NCI-H2227 treated with DMSO at 0.1 percent for 48 hours (cell line): ENCODE data around the gene CDH24.
"Not testable (repeated sequence)": the region's sequence is repeated elsewhere in the genome, so short reads cannot be mapped to it uniquely, and the experiment has no call there.

Source experiments
- DNase-seq: peaks from one replicate; lab custom pipeline; 2025; lab: John Stamatoyannopoulos, UW

Gene CDH24

GRCh38 chr14:23018107-23018506 lies 39.2 kb downstream of the CDH24 start:
- DNase-seq, result no peak

- DNase-seq, result no peak
These were observed 40.2 kb downstream of the CDH24 start for GRCh38 chr14:23017091-23017490.

DNA sequence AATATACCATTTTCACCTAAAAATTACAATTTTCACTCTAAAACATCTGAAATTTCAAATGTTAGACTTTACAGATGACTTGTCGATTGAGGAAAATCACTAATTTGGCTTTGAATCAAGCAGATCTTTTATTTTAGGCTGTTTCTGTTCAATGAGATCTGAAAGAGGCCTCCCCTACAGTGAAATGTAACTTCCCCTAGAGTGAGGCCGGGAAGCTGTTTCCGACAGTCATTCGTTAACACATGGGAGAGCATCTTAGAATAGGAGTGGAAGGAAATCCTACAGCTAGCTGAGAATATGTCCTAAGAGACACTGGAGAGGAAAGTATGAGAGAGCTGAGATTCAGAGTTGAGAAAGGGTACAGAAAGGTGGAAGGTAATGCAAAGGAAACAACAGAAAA lies 41.7 kb downstream of the CDH24 start:
- DNase-seq, result no peak

- DNase-seq, result not testable (repeated sequence)
These were observed 43.6 kb downstream of the CDH24 start for GRCh38 chr14:23013749-23014054.

DNA sequence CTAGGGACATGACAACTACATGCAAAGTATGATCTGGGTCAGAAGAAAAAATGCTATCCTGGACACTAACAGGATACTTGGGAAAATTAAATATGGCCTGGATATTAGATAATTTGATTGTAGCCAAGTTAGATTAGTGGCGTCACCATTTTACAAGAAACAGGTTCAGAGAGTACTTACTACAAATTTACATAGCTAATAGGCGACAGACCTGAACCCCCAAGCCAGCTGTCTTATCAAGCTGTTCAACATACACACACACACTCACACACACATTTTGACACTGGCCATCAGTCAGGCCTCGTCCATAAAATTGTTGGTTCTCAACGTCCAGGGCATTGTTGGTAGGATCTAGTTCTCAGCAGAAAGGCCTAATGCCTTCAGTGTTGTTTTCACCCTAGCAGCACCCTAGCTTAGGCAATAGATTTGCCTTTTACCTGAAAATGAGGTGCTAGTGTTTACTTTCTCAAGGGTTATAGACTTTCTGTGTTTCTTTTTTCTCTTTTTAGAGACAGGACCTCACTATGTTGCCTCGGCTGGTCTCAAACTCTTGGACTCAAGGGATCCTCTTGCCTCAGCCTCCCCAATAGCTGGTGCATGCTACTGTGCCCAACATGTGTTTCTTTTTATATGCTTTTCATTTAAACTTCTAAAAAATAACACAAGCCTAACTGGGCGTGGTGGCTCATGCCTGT lies 44.1 kb downstream of the CDH24 start:
- no peak for DNase-seq

GRCh38 chr14:23009939-23010726 lies 47.2 kb downstream of the CDH24 start, which contains the start of gene C14orf93:
C14orf93 (minus strand) TSS chr14:23010143; CDS start chr14:22999023, 11,120 bp downstream.
- DNase-seq, result peak; percentile 69

DNA sequence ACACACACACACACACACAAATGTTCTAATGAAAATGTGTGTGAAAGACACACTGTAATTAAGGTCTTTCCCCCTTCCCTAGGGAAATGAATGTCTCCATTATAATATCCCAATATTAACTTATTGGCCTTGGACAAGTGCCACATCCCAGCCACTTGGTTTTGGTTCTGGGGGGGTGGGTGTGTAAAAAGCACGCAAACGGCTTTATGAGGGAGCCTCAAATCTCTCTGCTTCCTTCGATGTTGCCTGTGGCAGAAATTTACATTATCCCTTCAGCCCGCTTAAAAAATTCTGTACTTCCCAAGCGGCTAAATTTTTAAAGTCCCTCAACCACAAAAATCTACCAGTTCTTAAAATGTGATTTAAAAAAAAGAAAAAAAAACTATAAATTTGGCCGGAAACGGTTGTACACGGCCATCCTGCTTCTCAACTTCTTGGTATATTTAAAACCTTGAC lies 47.8 kb downstream of the CDH24 start:
- no peak for DNase-seq

GRCh38 chr14:23008831-23009230 lies 48.5 kb downstream of the CDH24 start:
- no peak for DNase-seq

GRCh38 chr14:23006544-23007419 lies 50.5 kb downstream of the CDH24 start:
- peak; percentile 98 for DNase-seq

DNA sequence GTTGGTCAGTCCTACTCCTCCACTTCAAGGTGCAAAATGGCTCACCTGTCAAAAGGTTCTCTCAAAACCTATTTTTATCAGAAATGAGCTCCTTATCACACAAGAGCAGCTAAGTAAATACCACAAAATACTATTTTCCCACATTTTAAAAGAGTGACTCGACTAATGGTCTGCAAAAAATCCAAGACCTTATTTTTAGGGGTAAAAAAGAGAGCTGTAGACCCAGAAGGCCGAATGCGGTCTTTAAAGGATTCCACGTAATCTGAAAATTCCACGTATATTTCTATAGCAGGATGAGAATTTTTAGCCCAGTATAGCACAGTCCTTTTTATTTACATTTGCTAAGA lies 51.2 kb downstream of the CDH24 start:
- no peak for DNase-seq

DNA sequence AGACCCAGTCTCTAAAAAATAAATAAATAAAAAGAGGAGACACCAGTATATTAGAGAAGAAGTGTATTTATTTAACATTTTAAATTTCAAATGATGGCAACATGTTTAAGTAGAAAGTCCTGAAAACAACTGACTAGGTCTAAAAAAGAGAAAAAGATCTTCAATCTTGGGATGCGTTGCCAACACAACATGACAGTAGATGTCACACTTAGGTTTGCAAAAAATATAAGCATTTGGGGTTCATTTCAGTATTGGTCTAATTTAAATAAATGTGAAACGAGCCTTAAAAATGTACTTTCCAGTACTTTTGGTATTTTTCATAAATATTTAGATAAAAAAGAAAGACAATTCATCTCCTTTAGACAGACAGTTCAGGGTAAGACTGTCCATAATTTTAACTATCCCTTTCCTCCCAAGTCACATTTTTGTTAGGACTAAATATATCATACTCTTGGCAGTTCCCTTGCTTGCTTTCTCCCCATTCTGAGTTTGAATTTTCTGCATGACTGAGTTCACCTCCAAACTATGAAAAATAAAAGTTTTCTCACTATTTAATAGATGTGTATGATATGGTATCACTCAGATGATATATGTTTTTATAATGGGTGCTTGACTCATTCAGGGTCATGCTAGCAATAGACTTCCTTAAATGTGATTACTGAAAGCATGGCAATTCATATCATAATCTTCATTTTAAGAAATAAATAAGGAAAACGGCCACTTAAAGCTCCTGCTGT lies 51.7 kb downstream of the CDH24 start:
- DNase-seq, result no peak

DNA sequence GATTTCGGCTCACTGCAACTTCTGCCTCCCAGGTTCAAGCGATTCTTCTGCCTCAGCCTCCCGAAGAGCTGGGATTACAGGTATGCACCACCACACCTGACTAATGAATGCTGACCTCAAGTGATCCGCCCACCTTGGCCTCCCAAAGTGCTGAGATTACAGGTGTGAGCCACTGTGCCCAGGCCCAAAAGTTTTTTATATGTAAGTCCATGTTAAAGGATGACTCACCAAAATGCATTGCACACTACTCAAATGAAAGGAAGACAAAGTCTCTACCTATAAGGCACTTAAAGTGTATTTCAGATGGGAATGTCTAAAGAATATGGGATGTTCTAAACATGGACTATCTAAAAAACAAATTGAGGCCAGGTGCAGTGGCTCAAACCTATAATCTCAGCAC lies 53.0 kb downstream of the CDH24 start:
- not testable (repeated sequence) for DNase-seq

DNA sequence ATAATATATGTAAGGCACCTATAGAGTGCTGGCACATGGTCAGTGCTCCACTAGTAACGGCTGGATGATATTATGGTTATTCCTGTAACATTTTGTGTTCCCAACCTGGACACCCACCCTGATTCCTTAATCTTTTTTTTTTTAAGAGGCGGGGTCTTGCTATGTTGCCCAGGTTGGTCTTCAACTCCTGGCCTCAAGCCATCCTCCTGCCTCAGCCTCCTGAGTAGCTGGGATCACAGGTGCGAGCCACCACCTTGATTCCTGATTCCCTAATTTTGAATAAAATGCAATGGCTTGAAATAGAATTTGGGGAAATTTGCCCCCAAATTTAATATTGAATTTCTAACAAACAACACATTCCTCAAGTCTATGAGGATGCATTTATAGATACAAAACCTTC lies 54.7 kb downstream of the CDH24 start:
- no peak for DNase-seq

DNA sequence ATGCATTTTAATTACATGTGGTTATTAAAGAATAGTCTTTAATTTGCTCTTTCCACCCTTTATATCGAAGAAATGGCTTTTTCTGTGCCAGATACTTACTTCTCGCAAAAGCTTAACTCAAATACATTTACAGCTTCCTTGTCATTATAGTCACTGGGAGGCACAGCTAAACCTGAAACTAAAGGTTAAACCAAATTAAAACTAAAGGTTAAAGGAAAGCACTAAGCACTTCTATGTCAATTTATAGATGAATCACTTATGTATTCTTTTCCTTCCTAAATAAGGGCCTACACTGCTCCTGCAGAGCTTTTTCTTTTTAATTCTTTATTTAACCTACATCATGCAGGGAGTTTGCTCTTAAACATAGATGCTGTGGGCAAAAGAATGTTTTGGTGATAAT lies 56.5 kb downstream of the CDH24 start:
- no peak for DNase-seq

DNA sequence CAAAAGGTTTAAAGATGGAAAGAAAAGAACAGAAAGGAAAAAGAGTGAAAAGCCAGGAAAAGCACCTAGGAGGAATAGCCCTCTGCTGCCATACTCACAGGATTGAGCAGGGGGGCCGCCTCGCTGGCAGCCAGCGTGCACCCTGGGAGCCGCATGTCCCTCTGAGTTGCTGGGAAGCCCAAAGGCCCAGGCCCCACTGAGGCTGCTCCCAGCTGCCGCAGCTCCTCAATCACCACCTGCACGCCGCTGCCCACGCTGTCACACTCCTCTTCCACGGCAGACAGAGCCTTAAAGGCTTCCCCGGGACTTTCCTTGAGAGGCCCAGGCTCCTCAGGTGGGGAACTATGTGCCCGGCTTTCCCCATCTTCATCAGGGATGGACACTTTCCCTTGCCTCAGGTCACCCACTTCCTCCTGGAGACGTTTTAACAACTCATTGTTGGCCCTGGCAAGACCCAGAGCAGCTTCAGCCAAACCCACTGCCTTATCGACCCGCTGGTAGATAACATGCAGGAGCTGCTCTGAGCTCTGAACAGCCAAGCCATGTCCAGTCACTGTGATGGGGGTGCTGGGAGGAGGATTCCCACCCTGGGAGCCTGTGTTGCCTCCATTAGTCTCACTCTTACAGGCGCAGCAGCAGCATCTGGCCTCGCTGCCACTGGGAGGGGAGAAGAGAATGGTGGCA lies 58.8 kb downstream of the CDH24 start:
- no peak for DNase-seq

- DNase-seq, result no peak
These were observed 59.5 kb downstream of the CDH24 start for GRCh38 chr14:22997676-22998323.
